K562 (cell line): Measurements from ENCODE around the gene SLC3A2. TPM values are rescaled to one million over a fixed set of nuclear protein-coding genes. Genes with fewer than 3 reads are reported as not detected.

Source experiments
- ATF1 ChIP-seq, 2 experiments: fragments of 450-650 bp in 1 of 2; IDR thresholded peaks; 2 replicates each; pipeline ENCODE4 v1.6.1; 2016; ENCODE audit warnings: missing compliant biosample characterization in 1 of 2, missing genetic modification characterization in 1 of 2
- CBFA2T2 ChIP-seq: fragments of 450-650 bp; conservative IDR thresholded peaks from 2 replicates; pipeline ENCODE4 v1.6.1; 2017; ENCODE audit warnings: mild to moderate bottlenecking
- CEBPG ChIP-seq, 3 experiments: fragments of 200-800 bp in 1 of 3; sonication (Bioruptor generic) in 1 of 3; sonication (generic) in 1 of 3; formaldehyde crosslinking in 1 of 3; IDR thresholded peaks in 2 of 3; conservative IDR thresholded peaks in 1 of 3; 2 replicates each; pipeline versions ENCODE4 v1.6.1 to v1.8.0; 2016 to 2022; ENCODE audit warnings: missing compliant biosample characterization in 2 of 3, missing genetic modification characterization in 2 of 3, mild to moderate bottlenecking in 1 of 3, missing genetic modification reagents in 1 of 3
- CHD7 ChIP-seq: fragments of 200-600 bp; sonication (generic); IDR thresholded peaks from one replicate; pipeline ENCODE4 v1.6.1; 2012; ENCODE audit warnings: mild to moderate bottlenecking, low read depth, low read length, inconsistent platforms
- DACH1 ChIP-seq: fragments of 450-650 bp; IDR thresholded peaks from 2 replicates; pipeline ENCODE4 v1.6.1; 2018; ENCODE audit not compliant: partially characterized antibody
- FIP1L1 ChIP-seq: fragments of 200-400 bp; formaldehyde crosslinking; IDR thresholded peaks from 2 replicates; pipeline ENCODE4 v1.6.1; 2018; ENCODE audit warnings: mild to moderate bottlenecking, low read depth, low read length; ENCODE audit not compliant: poor library complexity, severe bottlenecking
- HBP1 ChIP-seq: fragments of 450-650 bp; formaldehyde crosslinking; IDR thresholded peaks from 2 replicates; pipeline ENCODE4 v1.4.0; 2022; ENCODE audit warnings: missing genetic modification characterization
- MAZ ChIP-seq, 2 experiments: fragments of 450-650 bp in 1 of 2; sonication (generic) in 1 of 2; formaldehyde crosslinking; IDR thresholded peaks in 1 of 2; conservative IDR thresholded peaks in 1 of 2; 2 replicates each; pipeline versions ENCODE4 v1.4.0 to v1.5.0; 2020; ENCODE audit warnings: mild to moderate bottlenecking in 1 of 2, missing genetic modification reagents in 1 of 2
- SRF ChIP-seq, 2 experiments: fragments of 250-450, 450-650 bp in 1 of 2; sonication (Bioruptor Pico) in 1 of 2; sonication (generic) in 1 of 2; formaldehyde crosslinking; IDR thresholded peaks; 2 replicates each; pipeline versions ENCODE4 v1.5.0 to v1.5.1; 2020 to 2022; ENCODE audit warnings: mild to moderate bottlenecking in 1 of 2, missing genetic modification reagents in 1 of 2
- ZNF146 ChIP-seq: IDR thresholded peaks from one replicate; pipeline ENCODE4 v1.6.1; 2018; ENCODE audit warnings: missing compliant biosample characterization; ENCODE audit not compliant: unreplicated experiment
- ZNF449 ChIP-seq: fragments of 250-450 bp; sonication (Bioruptor Pico); IDR thresholded peaks from 2 replicates; pipeline ENCODE4 v1.8.0; 2022; ENCODE audit warnings: moderate library complexity, mild to moderate bottlenecking, inconsistent platforms
- polyA plus RNA-seq, 8 experiments: library from polyadenylated mRNA; depleted of rRNA in 4 of 8; stranded (reverse) in 5 of 8; unstranded in 3 of 8; fragments of >200 nt; fragmentation: Nextera tagmentation in 2 of 8; fragmentation: Illumina TruSeq in 1 of 8; extraction: Ambion mirVana in 2 of 8; extraction: Trizol in 1 of 8; gene quantifications; 2 replicates each; pipeline versions ENCODE4 v1.2.1 to v1.2.3, GENCODE V29; 2011 to 2014; ENCODE audit warnings: inconsistent platforms in 1 of 8, missing spikeins in 1 of 8
- total RNA-seq, 7 experiments: library from RNA; depleted of rRNA in 6 of 7; stranded (reverse); fragments of >200 nt in 6 of 7; fragmentation: Illumina TruSeq in 2 of 7; extraction: Trizol in 2 of 7; gene quantifications; 2 replicates each; pipeline versions ENCODE4 v1.2.1 to v1.2.3, GENCODE V29; 2011 to 2021; ENCODE audit warnings: low replicate concordance in 1 of 7

The SLC3A2 gene
- total and polyA plus RNA-seq, 9 of the 15 experiments (the other 6 are each of a cell fraction or from before 2014, with no cell fraction given) = 20.0 to 296 (median 214) TPM

GRCh38 chr11:62892077-62892922, 11.6 kb downstream of the SLC3A2 start (continued):
- TF ChIP-seq CHD7 = no peak
- no peak for TF ChIP-seq ZNF146
- no peak for TF ChIP-seq HBP1 (CRISPR knock-in tag)
- no peak for TF ChIP-seq DACH1
- no peak for TF ChIP-seq ZNF449 (CRISPR knock-in tag)
- TF ChIP-seq SRF (CRISPR knock-in tag; IDR thresholded peaks at IDR 0.05) = no peak
- 0 out of 2 replicates have a peak, but pooled peaks have one; percentile 3 for TF ChIP-seq CBFA2T2
- TF ChIP-seq MAZ (CRISPR knock-in tag; conservative IDR thresholded peaks at IDR 0.05 in 1 of 2, IDR thresholded peaks at IDR 0.05 in 1 of 2) = no peak
- TF ChIP-seq FIP1L1 = no peak
- no peak for TF ChIP-seq ATF1 (CRISPR knock-in tag; IDR thresholded peaks at IDR 0.05)
- TF ChIP-seq ATF1 (tag; IDR thresholded peaks at IDR 0.05) = peak; percentile 29; the same call in 1 of the 2 replicates
- peak; percentile 52 for TF ChIP-seq CEBPG (CRISPR knock-in tag; IDR thresholded peaks at IDR 0.05)
- TF ChIP-seq CEBPG (tag; conservative IDR thresholded peaks at IDR 0.05 in 1 of 2, IDR thresholded peaks at IDR 0.05 in 1 of 2) = no peak
